Mesothelial cell of epicardium (in vitro differentiated cells): Measurements from ENCODE around the gene MKRN2. TPM values are rescaled to one million over a fixed set of nuclear protein-coding genes. Genes with fewer than 3 reads are reported as not detected.

Source experiments
- DNase-seq, 2 experiments: peaks; one replicate each; pipeline ENCODE4 v3.0.0; 2021; ENCODE audit warnings: low spot score in 2 of 2; ENCODE audit not compliant: unreplicated experiment in 2 of 2
- H3K27ac Mint-ChIP-seq: 2 replicates; pipeline ENCODE4 v1.8.0; 2021; ENCODE audit warnings: mixed read lengths
- H3K27me3 Mint-ChIP-seq: 2 replicates; pipeline ENCODE4 v1.8.0; 2021; ENCODE audit warnings: low read depth, mixed read lengths
- H3K36me3 Mint-ChIP-seq: 2 replicates; pipeline ENCODE4 v1.8.0; 2021; ENCODE audit warnings: mixed read lengths
- H3K4me1 Mint-ChIP-seq: 2 replicates; pipeline ENCODE4 v1.8.0; 2021; ENCODE audit warnings: mixed read lengths
- H3K4me3 Mint-ChIP-seq: 2 replicates; pipeline ENCODE4 v1.8.0; 2021; ENCODE audit warnings: mild to moderate bottlenecking, moderate library complexity, mixed read lengths
- H3K9me3 Mint-ChIP-seq: 2 replicates; pipeline ENCODE4 v1.8.0; 2021; ENCODE audit warnings: mixed read lengths
- total RNA-seq: library from RNA; stranded (reverse); gene quantifications from 3 replicates; pipeline ENCODE4 v1.2.1, GENCODE V29; 2021
- TF ChIP-seq, protein P1 (sequence below): fragments of 200-600 bp; sonication (generic); IDR thresholded peaks from one replicate; pipeline ENCODE4 v1.5.0; 2021; ENCODE audit warnings: antibody characterized with exemption; ENCODE audit not compliant: unreplicated experiment

The MKRN2 gene
- total RNA-seq, 1 donor from 2014 or later, result 34.2 TPM

DNA sequence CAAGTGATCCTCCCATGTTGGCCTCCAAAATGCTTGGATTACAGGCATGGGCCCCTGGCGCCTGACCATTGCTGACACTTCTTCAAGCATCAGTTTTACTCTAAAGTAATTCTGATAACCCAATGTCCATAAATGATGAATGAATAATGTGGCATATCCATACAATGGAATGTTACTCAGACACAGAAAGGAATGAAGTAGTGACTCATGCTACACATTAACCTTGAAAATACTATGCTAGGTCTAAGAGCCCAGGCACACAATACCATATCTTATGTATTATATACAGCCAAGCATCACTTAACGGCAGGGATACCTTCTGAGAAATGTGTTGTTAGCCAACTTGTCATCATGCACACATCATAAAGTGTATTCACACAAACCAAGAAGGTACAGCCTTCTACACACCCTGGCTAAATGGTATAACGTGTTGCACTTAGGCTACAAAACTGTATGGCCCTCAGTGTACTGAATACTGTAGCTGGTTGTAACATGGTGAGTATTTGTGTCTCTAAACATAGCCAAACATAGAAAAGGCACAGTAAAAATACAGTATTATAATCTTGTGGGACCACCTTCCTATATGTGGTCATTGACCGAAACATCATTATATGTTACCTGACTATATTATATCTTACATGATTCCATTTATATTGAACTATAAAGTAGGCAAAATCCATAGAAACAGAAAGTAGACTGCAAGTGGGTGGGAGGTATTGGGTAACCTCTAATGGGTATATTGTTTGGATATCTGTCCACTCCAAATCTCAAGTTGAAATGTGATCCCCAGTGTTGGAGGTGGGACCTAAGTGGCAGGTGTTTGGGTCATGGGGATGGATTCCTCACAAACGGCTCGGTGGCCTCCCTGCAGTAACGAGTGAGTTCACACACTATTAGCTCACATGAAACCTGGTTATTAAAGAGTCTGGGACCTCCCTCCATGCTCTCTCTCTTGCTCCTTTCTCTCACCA lies 31.4 kb downstream of the MKRN2 start:
- TF ChIP-seq, protein P1, sequence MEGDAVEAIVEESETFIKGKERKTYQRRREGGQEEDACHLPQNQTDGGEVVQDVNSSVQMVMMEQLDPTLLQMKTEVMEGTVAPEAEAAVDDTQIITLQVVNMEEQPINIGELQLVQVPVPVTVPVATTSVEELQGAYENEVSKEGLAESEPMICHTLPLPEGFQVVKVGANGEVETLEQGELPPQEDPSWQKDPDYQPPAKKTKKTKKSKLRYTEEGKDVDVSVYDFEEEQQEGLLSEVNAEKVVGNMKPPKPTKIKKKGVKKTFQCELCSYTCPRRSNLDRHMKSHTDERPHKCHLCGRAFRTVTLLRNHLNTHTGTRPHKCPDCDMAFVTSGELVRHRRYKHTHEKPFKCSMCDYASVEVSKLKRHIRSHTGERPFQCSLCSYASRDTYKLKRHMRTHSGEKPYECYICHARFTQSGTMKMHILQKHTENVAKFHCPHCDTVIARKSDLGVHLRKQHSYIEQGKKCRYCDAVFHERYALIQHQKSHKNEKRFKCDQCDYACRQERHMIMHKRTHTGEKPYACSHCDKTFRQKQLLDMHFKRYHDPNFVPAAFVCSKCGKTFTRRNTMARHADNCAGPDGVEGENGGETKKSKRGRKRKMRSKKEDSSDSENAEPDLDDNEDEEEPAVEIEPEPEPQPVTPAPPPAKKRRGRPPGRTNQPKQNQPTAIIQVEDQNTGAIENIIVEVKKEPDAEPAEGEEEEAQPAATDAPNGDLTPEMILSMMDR, result no peak
- Mint-ChIP-seq H3K36me3 (peaks cover 32% of the 10 kb centered on the region), H3K4me1 (peaks cover 12% of the 10 kb centered on the region), H3K9me3 (no peaks in the 10 kb centered on the region), H3K27ac (no peak overlapping the region), H3K27me3 (no peaks in the 10 kb centered on the region), H3K4me3 (no peak overlapping the region)
- DNase-seq, result no peak

DNA sequence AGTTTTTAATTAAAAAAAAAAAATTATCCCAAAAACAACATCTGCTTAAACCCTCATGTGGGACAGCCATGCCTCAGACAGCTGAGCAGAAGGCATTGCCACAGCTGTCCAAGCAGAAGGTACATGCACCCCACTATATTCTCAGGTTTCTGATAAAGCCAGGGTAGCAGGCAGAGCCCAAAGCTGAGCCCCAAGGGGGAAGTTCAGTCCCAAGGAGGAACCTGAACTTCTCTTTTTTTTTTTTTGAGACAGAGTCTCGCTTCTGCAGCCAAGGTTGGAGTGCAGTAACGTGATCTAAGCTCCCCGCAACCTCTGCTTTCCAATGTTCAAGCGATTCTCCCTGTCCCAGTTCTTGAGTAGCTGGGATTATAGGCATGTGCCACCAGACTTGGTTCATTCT lies 33.2 kb downstream of the MKRN2 start:
- Mint-ChIP-seq H3K4me3 (no peak overlapping the region), H3K36me3 (peaks cover 42% of the 10 kb centered on the region), H3K27ac (no peak overlapping the region), H3K9me3 (no peaks in the 10 kb centered on the region), H3K4me1 (peaks cover 10% of the 10 kb centered on the region), H3K27me3 (no peaks in the 10 kb centered on the region)
- DNase-seq, result no peak
- TF ChIP-seq, protein P1, result no peak

DNA sequence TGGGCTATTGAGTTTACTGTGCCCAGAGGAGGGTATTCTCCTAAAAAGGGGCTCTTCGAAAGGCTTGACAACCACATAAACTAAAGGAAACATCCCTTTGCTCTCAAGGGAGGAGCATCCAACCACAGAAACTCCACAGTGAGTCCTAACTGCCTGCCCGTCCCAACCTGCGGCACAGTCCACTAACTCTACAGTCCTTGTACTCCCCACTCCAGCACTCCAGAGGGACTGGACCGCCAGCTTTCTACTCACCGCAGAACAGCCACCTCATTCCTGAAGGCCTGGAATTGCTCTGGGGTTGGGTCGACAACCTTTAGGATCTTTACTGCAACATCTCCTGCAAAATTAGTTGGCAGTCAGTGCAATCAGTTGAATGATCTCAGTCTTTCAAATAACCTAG lies 34.6 kb downstream of the MKRN2 start:
- Mint-ChIP-seq H3K9me3 (no peaks in the 10 kb centered on the region), H3K27ac (no peak overlapping the region), H3K4me1 (no peaks in the 10 kb centered on the region), H3K36me3 (peaks cover 51% of the 10 kb centered on the region), H3K4me3 (no peak overlapping the region), H3K27me3 (no peaks in the 10 kb centered on the region)
- DNase-seq, result no peak
- TF ChIP-seq, protein P1, result no peak

DNA sequence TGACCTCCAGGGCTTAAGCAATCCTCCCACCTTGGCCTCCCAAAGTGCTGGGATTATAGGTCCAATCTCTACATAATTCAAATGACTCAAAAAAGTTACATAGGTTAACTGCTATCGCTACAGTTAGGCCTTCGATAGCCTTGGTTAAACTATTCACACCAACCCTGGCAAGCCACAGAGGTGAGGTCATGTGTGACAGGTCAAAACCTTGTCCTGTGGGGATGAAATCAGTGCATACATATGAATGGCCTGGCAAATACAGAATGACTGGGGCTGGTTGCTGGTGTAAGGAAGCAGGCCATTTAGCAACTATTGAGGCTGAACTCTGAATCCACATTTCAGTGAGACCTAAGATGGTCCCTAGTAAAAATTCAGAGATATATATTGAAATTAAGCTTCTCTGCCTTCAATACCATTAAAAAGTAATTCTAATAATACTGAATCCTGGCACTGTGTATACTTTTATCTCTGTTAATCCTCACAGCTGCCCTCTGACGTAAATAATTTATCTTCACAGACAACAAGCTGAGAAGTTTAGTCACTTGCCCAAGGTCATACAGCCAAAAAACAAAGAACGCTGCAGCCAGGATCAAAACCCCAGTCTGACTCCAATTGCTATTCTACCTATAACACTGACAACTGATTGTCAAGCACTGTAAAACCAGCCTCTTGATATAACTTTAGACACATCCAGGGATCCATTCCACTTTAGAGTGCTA lies 35.3 kb downstream of the MKRN2 start:
- H3K27me3 Mint-ChIP-seq, result no peaks in the 10 kb centered on the region
- no peak overlapping the region for H3K4me3 Mint-ChIP-seq
- TF ChIP-seq, protein P1, result no peak
- H3K9me3 Mint-ChIP-seq, result no peaks in the 10 kb centered on the region
- no peak for DNase-seq
- H3K36me3 Mint-ChIP-seq, result peaks cover 56% of the 10 kb centered on the region
- H3K27ac Mint-ChIP-seq, result no peak overlapping the region
- no peaks in the 10 kb centered on the region for H3K4me1 Mint-ChIP-seq

DNA sequence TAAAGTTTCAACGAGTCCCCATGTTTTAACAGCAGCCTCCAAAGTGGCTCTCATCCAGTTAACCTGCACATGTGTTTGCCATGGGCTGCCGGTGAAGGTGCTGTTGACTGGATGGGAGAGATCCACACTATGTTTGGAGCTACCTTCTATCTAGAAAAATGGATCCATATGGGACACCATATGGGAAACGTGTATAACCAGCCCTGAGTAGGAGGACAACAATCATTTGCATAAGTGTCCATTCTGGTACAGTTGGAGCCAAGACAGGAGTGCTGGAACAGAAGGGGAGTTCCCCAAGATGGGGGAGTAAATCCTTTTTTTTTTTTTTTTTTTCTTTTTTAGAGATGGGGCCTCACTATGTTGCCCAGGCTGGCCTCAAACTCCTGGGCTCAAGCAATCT lies 36.6 kb downstream of the MKRN2 start:
- TF ChIP-seq, protein P1, result no peak
- Mint-ChIP-seq H3K36me3 (peaks cover 55% of the 10 kb centered on the region), H3K4me3 (no peak overlapping the region), H3K9me3 (no peaks in the 10 kb centered on the region), H3K27me3 (no peaks in the 10 kb centered on the region), H3K27ac (no peak overlapping the region), H3K4me1 (no peaks in the 10 kb centered on the region)
- DNase-seq, result no peak
